Activated CD8-positive, alpha-beta memory T cell treated with anti-CD3 and anti-CD28 coated beads, Interleukin-2, amount 10 ng/mL, durations not matched to agents 7 days and 5 days (primary cell): ENCODE results near the gene SNAPC3. TPM values are rescaled to one million over a fixed set of nuclear protein-coding genes. Genes with fewer than 3 reads are reported as not detected.
A peak's percentile ranks its signal among the peaks of the same experiment; 100 is the strongest.
"Not testable (repeated sequence)": the region's sequence is repeated elsewhere in the genome, so short reads cannot be mapped to it uniquely, and the experiment has no call there.

Experiments used
- ATAC-seq: fragments of 150-1000 bp; cut with Tn5 transposase; one replicate; pipeline ENCODE4 v1.10.0; 2021; ENCODE audit warnings: moderate library complexity
- CTCF ChIA-PET: fragments of 350-600 bp; sonication (Branson Sonifier 250); formaldehyde crosslinking; loops from one replicate; lab custom pipeline; 2021; ENCODE audit warnings: antibody characterized with exemption; lab: Charles Lee
- DNase-seq: peaks from one replicate; pipeline ENCODE4 v3.0.0-alpha.2; 2020
- H3K27ac Mint-ChIP-seq: one replicate; pipeline ENCODE4 v1.8.0; 2021; ENCODE audit warnings: mild to moderate bottlenecking, mixed read lengths
- H3K27me3 Mint-ChIP-seq: one replicate; pipeline ENCODE4 v1.8.0; 2021; ENCODE audit warnings: mixed read lengths
- H3K36me3 Mint-ChIP-seq: one replicate; pipeline ENCODE4 v1.8.0; 2021; ENCODE audit warnings: mild to moderate bottlenecking, mixed read lengths
- H3K4me1 Mint-ChIP-seq: one replicate; pipeline ENCODE4 v1.8.0; 2021; ENCODE audit warnings: mixed read lengths
- H3K4me3 Mint-ChIP-seq: one replicate; pipeline ENCODE4 v1.8.0; 2021; ENCODE audit warnings: mild to moderate bottlenecking, moderate library complexity, mixed read lengths
- H3K9me3 Mint-ChIP-seq: one replicate; pipeline ENCODE4 v1.8.0; 2022; ENCODE audit warnings: low read depth, mixed read lengths
- total RNA-seq, 2 experiments: library from RNA; stranded (reverse); gene quantifications; one replicate each; pipeline ENCODE4 v1.2.3, GENCODE V29; 2021

SNAPC3 gene
- total RNA-seq, 2 experiments from 2014 or later: 27.4 to 30.1 TPM

DNA sequence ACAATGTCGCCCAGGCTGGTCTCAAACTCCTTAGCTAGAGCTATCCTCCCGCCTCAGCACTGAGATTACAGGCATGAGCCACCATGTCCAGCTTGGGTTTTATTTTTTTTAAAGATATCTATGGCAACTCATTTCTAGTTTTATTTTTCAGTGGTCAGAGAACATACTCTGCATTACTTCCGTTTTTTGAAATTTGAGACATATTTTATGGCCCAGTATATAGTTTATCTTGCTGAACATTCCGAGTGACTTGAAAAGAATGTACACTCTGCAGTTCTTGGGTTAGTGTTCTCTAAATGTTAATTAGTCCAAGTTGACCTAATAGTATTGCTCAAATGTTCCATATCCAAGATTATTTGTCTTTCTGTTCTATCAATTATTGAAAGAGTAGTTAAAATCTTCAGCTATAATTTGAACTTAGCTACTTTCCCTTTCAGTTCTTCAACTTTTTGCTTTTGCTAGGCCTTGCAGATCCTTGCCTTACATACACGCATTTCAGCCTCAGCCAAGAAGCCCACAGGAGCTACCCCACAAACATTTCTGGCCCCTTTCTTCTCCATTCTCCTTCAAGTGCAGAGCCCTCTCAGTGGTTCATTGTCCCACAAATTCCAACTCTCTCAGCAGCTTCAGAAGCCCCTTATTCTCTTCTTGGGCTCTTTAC lies 22.3 kb upstream of the SNAPC3 start:
- DNase-seq (no peak), ATAC-seq (no peak)
- H3K27ac Mint-ChIP-seq: no peak overlapping the region
- no peak overlapping the region for H3K4me3 Mint-ChIP-seq
- H3K4me1 Mint-ChIP-seq: no peaks in the 10 kb centered on the region
- CTCF ChIA-PET: no interaction called here
- peaks cover 4% of the 10 kb centered on the region for H3K9me3 Mint-ChIP-seq
- H3K36me3 Mint-ChIP-seq: peaks cover 1% of the 10 kb centered on the region
- no peaks in the 10 kb centered on the region for H3K27me3 Mint-ChIP-seq

- H3K4me1 Mint-ChIP-seq: no peaks in the 10 kb centered on the region
- no peak overlapping the region for H3K27ac Mint-ChIP-seq
- DNase-seq (no peak), ATAC-seq (no peak)
- H3K4me3 Mint-ChIP-seq: no peak overlapping the region
- peaks cover 1% of the 10 kb centered on the region for H3K36me3 Mint-ChIP-seq
- peaks cover 5% of the 10 kb centered on the region for H3K9me3 Mint-ChIP-seq
- H3K27me3 Mint-ChIP-seq: no peaks in the 10 kb centered on the region
- CTCF ChIA-PET: interaction anchor here (0.7 kb wide), 1 partner anchor 17 kb away, joined by 3 read pairs; no protein-coding TSS in a partner anchor
These were observed 21.4 kb upstream of the SNAPC3 start for GRCh38 chr9:15401266-15401665.

DNA sequence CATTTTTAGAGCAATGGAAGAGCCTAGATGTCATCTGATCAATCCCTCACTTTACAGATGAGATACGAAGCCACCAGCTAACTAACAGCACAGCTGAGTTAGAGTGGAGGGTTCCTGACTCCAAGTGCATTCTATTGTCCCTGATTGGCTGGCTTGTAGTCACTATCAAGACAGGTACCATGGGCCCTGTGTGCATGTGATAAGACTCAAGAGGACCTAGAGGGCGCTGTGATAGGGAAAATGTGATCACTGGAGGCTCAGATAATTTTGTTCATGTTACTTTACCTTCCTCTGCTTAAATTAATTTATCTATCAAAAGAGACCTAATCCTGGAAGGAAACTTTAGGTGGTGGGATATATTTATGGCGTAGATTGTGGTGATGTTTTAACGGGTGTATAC lies 19.5 kb upstream of the SNAPC3 start:
- H3K36me3 Mint-ChIP-seq: peaks cover 1% of the 10 kb centered on the region
- CTCF ChIA-PET: no interaction called here
- no peak for ATAC-seq
- H3K27me3 Mint-ChIP-seq: no peaks in the 10 kb centered on the region
- no peak overlapping the region for H3K4me3 Mint-ChIP-seq
- no peaks in the 10 kb centered on the region for H3K4me1 Mint-ChIP-seq
- DNase-seq: no peak
- H3K9me3 Mint-ChIP-seq: peaks cover 5% of the 10 kb centered on the region
- no peak overlapping the region for H3K27ac Mint-ChIP-seq

- CTCF ChIA-PET: no interaction called here
- no peaks in the 10 kb centered on the region for H3K27me3 Mint-ChIP-seq
- no peak overlapping the region for H3K27ac Mint-ChIP-seq
- H3K36me3 Mint-ChIP-seq: peaks cover 1% of the 10 kb centered on the region
- peaks cover 5% of the 10 kb centered on the region for H3K9me3 Mint-ChIP-seq
- no peak for ATAC-seq
- no peak for DNase-seq
- no peak overlapping the region for H3K4me3 Mint-ChIP-seq
- H3K4me1 Mint-ChIP-seq: no peaks in the 10 kb centered on the region
These were observed 18.5 kb upstream of the SNAPC3 start for GRCh38 chr9:15404171-15404570.

- peak; percentile 54 for DNase-seq
These were observed 5.8 kb upstream of the SNAPC3 start for GRCh38 chr9:15416880-15417279.

DNA sequence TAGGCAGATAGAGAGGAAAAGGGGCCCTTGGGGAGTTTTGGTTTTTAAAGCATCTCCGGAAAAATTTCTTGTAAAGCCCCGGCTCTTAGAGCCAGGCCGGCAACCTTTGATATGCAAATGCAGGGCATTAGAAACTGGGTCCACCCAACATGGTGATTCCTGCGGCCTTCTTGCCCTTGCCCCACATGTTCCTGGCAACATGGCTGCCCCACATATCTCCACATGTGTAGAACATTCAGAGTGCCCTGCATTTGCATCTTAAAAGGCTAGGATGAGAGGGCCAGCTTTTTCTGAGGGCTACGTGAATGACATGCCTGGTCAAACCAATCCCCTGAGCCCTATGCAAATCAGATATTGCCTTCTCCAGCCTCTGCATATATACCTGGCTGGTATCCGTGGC lies 5.0 kb upstream of the SNAPC3 start:
- no peak overlapping the region for H3K27ac Mint-ChIP-seq
- no peaks in the 10 kb centered on the region for H3K9me3 Mint-ChIP-seq
- CTCF ChIA-PET: no interaction called here
- DNase-seq (no peak), ATAC-seq (no peak)
- H3K27me3 Mint-ChIP-seq: peaks cover 9% of the 10 kb centered on the region
- peaks cover 6% of the 10 kb centered on the region for H3K4me1 Mint-ChIP-seq
- no peaks in the 10 kb centered on the region for H3K36me3 Mint-ChIP-seq
- no peak overlapping the region for H3K4me3 Mint-ChIP-seq

More at GRCh38 chr9:15416880-15417279, 5.8 kb upstream of the SNAPC3 start:
- H3K27ac Mint-ChIP-seq: no peak overlapping the region
- no peaks in the 10 kb centered on the region for H3K9me3 Mint-ChIP-seq
- H3K4me3 Mint-ChIP-seq: no peak overlapping the region
- H3K36me3 Mint-ChIP-seq: no peaks in the 10 kb centered on the region
- CTCF ChIA-PET: interaction anchor here (0.7 to 1.6 kb wide), 5 partner anchors 134 to 208 kb away, joined by 3 to 4 read pairs (median 3); no protein-coding TSS in a partner anchor
- peaks cover 2% of the 10 kb centered on the region for H3K4me1 Mint-ChIP-seq
- peaks cover 7% of the 10 kb centered on the region for H3K27me3 Mint-ChIP-seq
- ATAC-seq: peak; percentile 55

- no peak overlapping the region for H3K4me3 Mint-ChIP-seq
- CTCF ChIA-PET: no interaction called here
- H3K36me3 Mint-ChIP-seq: peaks cover 16% of the 10 kb centered on the region
- H3K27ac Mint-ChIP-seq: no peak overlapping the region
- H3K4me1 Mint-ChIP-seq: peaks cover 23% of the 10 kb centered on the region
- peaks cover 9% of the 10 kb centered on the region for H3K27me3 Mint-ChIP-seq
- DNase-seq (no peak), ATAC-seq (no peak)
- no peaks in the 10 kb centered on the region for H3K9me3 Mint-ChIP-seq
These were observed 1.9 kb upstream of the SNAPC3 start for GRCh38 chr9:15420796-15421195.

- Mint-ChIP-seq H3K4me1 (peaks cover 27% of the 10 kb centered on the region), H3K27ac (peak overlapping the region; percentile 8), H3K36me3 (peaks cover 21% of the 10 kb centered on the region), H3K27me3 (peaks cover 9% of the 10 kb centered on the region), H3K4me3 (no peak overlapping the region), H3K9me3 (no peaks in the 10 kb centered on the region)
- CTCF ChIA-PET: no interaction called here
- ATAC-seq: no peak
- DNase-seq: no peak
These were observed 1.1 kb upstream of the SNAPC3 start for GRCh38 chr9:15421532-15421931.

GRCh38 chr9:15421990-15422371 lies 695 bp upstream of the SNAPC3 start:
- ATAC-seq (no peak), DNase-seq (no peak)
- H3K4me1 Mint-ChIP-seq: peaks cover 27% of the 10 kb centered on the region
- CTCF ChIA-PET: interaction anchor here (1.5 kb wide), 1 partner anchor 144 kb away, joined by 3 read pairs; no protein-coding TSS in a partner anchor
- H3K36me3 Mint-ChIP-seq: peaks cover 21% of the 10 kb centered on the region
- peak overlapping the region; percentile 94 for H3K4me3 Mint-ChIP-seq
- peaks cover 9% of the 10 kb centered on the region for H3K27me3 Mint-ChIP-seq
- peak overlapping the region; percentile 88 for H3K27ac Mint-ChIP-seq
- no peaks in the 10 kb centered on the region for H3K9me3 Mint-ChIP-seq

- Mint-ChIP-seq H3K9me3 (no peaks in the 10 kb centered on the region), H3K4me1 (peaks cover 29% of the 10 kb centered on the region), H3K27me3 (peaks cover 6% of the 10 kb centered on the region), H3K27ac (peak overlapping the region; percentile 88), H3K36me3 (peaks cover 28% of the 10 kb centered on the region), H3K4me3 (peak overlapping the region; percentile 94)
- no peak for DNase-seq
- CTCF ChIA-PET: interaction anchor here (0.7 to 1.6 kb wide), 6 partner anchors 88 to 145 kb away, joined by 3 to 5 read pairs (median 4); partner anchors contain the start of genes CCDC171 and PSIP1
- no peak for ATAC-seq
These were observed 732 bp downstream of the SNAPC3 start for GRCh38 chr9:15423231-15423985.

DNA sequence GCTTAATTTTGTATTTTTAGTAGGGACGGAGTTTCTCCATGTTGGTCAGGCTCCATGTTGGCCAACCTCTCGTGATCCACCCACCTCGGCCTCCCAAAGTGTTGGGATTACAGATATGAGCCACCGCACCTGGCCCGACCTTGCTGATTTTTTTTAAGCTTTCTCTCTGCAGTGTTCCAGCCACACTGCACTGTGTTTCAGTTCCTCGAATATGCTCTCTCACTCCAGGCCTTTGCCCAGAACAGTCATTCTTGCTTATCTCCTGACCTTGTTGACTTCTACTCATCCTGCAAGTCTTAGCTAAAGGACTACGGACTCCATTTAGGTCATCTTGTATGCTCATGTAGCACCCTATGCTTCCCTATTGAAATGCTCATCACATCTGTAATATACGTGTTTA lies 3.3 kb downstream of the SNAPC3 start:
- DNase-seq: no peak
- Mint-ChIP-seq H3K27me3 (peaks cover 6% of the 10 kb centered on the region), H3K4me1 (peaks cover 37% of the 10 kb centered on the region), H3K27ac (no peak overlapping the region), H3K36me3 (peaks cover 37% of the 10 kb centered on the region), H3K4me3 (no peak overlapping the region), H3K9me3 (no peaks in the 10 kb centered on the region)
- CTCF ChIA-PET: no interaction called here
- no peak for ATAC-seq

DNA sequence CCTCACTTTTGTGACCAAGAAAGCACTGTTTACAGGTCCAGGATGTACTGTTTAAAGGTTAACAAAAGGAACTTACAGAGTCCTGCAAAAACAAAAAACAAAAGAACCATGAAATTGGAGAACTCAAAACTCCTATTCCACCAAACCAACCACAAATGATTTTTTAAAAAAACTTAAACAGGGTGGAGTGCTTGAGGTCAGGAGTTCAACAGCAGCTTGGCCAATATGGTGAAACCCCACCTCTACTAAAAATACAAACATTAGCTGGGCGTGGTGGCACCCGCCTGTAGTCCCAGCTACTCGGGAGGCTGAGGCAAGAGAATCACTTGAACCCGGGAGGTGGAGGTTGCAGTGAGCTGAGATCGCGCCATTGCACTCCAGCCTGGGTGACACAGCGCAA lies 5.0 kb downstream of the SNAPC3 start:
- CTCF ChIA-PET, ATAC-seq, H3K4me3 Mint-ChIP-seq, H3K27me3 Mint-ChIP-seq, H3K9me3 Mint-ChIP-seq, H3K27ac Mint-ChIP-seq, DNase-seq: not testable (repeated sequence)
- H3K4me1 Mint-ChIP-seq: peaks cover 38% of the 10 kb centered on the region
- H3K36me3 Mint-ChIP-seq: peaks cover 40% of the 10 kb centered on the region

DNA sequence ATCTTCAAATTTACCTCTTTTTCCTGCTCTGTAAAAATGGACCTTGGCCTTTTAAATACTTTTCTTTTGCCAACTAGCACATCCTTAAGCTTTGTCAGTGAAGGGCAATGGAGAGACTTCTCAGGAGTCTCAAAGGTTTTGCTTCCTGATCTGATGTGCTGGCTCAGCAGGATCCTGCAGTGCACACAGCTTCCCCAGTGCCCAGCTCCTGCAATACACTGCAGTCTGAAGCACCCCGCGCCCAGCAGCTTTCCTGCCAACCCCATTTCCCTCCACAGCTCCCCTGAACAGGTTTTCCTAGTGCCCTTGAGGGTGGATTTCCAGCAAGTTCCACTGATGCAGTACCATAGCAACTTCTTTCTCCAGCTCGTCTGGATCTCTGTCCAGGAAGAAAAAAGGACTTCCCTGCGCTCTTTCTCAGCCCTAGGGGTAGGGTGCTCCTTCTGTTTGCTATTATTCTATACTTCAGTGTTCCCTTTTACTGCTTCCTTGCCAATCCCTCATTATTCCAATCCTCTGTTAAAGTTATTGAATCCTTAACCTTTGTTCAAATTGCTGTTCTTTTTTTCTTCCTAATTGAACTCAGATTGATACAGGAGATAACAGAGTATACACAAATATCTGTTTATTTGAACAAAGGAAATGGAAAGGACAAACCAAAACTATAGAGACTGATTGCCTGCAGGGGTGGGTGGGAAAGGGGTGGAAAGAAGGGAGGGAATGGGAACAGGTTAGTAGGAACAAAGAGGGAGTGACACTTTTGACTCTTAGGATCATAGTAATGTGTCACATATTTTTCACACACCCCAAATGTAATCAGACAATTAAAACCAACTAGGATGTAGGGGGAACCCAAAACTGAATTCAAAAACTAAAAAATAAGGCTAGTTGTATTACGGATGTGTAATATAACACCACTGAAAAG lies 8.5 kb downstream of the SNAPC3 start:
- no peak for ATAC-seq
- no peak for DNase-seq
- peaks cover 25% of the 10 kb centered on the region for H3K4me1 Mint-ChIP-seq
- H3K27ac Mint-ChIP-seq: peak overlapping the region; percentile 8
- H3K9me3 Mint-ChIP-seq: no peaks in the 10 kb centered on the region
- no peak overlapping the region for H3K4me3 Mint-ChIP-seq
- no peaks in the 10 kb centered on the region for H3K27me3 Mint-ChIP-seq
- H3K36me3 Mint-ChIP-seq: peaks cover 48% of the 10 kb centered on the region
- CTCF ChIA-PET: no interaction called here
